ENCODE data around the gene EYA4.
"Not testable (repeated sequence)": the region's sequence is repeated elsewhere in the genome, so short reads cannot be mapped to it uniquely, and the experiment has no call there.

Gene EYA4

GRCh38 chr6:133353061-133353460 lies 111.9 kb downstream of the EYA4 start:
- no peak for DNase-seq

- no peak for DNase-seq
Observed at GRCh38 chr6:133355922-133356321, 114.8 kb downstream of the EYA4 start.

GRCh38 chr6:133358574-133359150 lies 117.5 kb downstream of the EYA4 start:
- no peak for DNase-seq

- DNase-seq, result no peak
Observed at GRCh38 chr6:133359256-133359655, 118.1 kb downstream of the EYA4 start.

- no peak for DNase-seq
Observed at GRCh38 chr6:133359760-133360159, 118.6 kb downstream of the EYA4 start.

- no peak for DNase-seq
Observed at GRCh38 chr6:133360194-133360593, 119.0 kb downstream of the EYA4 start.

- no peak for DNase-seq
Observed at GRCh38 chr6:133362813-133363212, 121.7 kb downstream of the EYA4 start.

- DNase-seq, result no peak
Observed at GRCh38 chr6:133368664-133369063, 127.5 kb downstream of the EYA4 start.

GRCh38 chr6:133369773-133370272 lies 128.7 kb downstream of the EYA4 start:
- DNase-seq, result no peak

GRCh38 chr6:133376743-133377142 lies 135.6 kb downstream of the EYA4 start:
- DNase-seq, result no peak

GRCh38 chr6:133377219-133377618 lies 136.1 kb downstream of the EYA4 start:
- DNase-seq, result no peak

- no peak for DNase-seq
Observed at GRCh38 chr6:133380047-133380446, 138.9 kb downstream of the EYA4 start.

- DNase-seq, result no peak
Observed at GRCh38 chr6:133380723-133381122, 139.6 kb downstream of the EYA4 start.

GRCh38 chr6:133388731-133389130 lies 147.6 kb downstream of the EYA4 start:
- DNase-seq, result no peak

GRCh38 chr6:133390168-133390567 lies 149.0 kb downstream of the EYA4 start:
- DNase-seq, result no peak

GRCh38 chr6:133392015-133392414 lies 150.9 kb downstream of the EYA4 start:
- DNase-seq, result no peak

- DNase-seq, result no peak
Observed at GRCh38 chr6:133392641-133393040, 151.5 kb downstream of the EYA4 start.

GRCh38 chr6:133393891-133394290 lies 152.7 kb downstream of the EYA4 start:
- DNase-seq, result no peak

GRCh38 chr6:133394630-133395029 lies 153.5 kb downstream of the EYA4 start:
- DNase-seq, result no peak

GRCh38 chr6:133396233-133396983 lies 155.3 kb downstream of the EYA4 start:
- DNase-seq, result no peak

- no peak for DNase-seq
Observed at GRCh38 chr6:133396984-133397348, 155.8 kb downstream of the EYA4 start.

GRCh38 chr6:133397601-133398000 lies 156.4 kb downstream of the EYA4 start:
- not testable (repeated sequence) for DNase-seq

- DNase-seq, result no peak
Observed at GRCh38 chr6:133399426-133399825, 158.3 kb downstream of the EYA4 start.

- no peak for DNase-seq
Observed at GRCh38 chr6:133404151-133404550, 163.0 kb downstream of the EYA4 start.

- DNase-seq, result no peak
Observed at GRCh38 chr6:133404728-133405127, 163.6 kb downstream of the EYA4 start.

Data from cerebellar nuclear complex (tissue), 1 donor.